Neutrophil (primary cell): ENCODE data around the gene C16orf54.
"Not testable (repeated sequence)": the region's sequence is repeated elsewhere in the genome, so short reads cannot be mapped to it uniquely, and the experiment has no call there.

Experiments used
- H3K27ac ChIP-seq: fragments of 200-600 bp; sonication (generic); 2 replicates; pipeline ENCODE4 v1.5.1; 2016; ENCODE audit warnings: mild to moderate bottlenecking, moderate library complexity
- H3K27me3 ChIP-seq: fragments of 200-600 bp; sonication (generic); 2 replicates; pipeline ENCODE4 v1.6.0; 2016; ENCODE audit warnings: mild to moderate bottlenecking
- H3K36me3 ChIP-seq: fragments of 200-600 bp; sonication (generic); 2 replicates; pipeline ENCODE4 v1.5.1; 2017
- H3K4me1 ChIP-seq, 2 experiments: fragments of 200-600 bp in 1 of 2; sonication (generic) in 1 of 2; 1 replicate in 1 of 2; 2 replicates in 1 of 2; pipeline versions ENCODE4 v1.5.1 to v1.6.1; 2013 to 2016; ENCODE audit warnings: low read depth in 1 of 2, low read length in 1 of 2, mild to moderate bottlenecking in 1 of 2, moderate library complexity in 1 of 2; ENCODE audit not compliant: control insufficient read depth in 1 of 2, insufficient read depth in 1 of 2
- H3K4me3 ChIP-seq, 2 experiments: fragments of 200-600 bp in 1 of 2; sonication (generic) in 1 of 2; 1 replicate in 1 of 2; 2 replicates in 1 of 2; pipeline ENCODE4 v1.5.1; 2013 to 2016; ENCODE audit warnings: low read depth in 1 of 2, low read length in 1 of 2, mild to moderate bottlenecking in 1 of 2, moderate library complexity in 1 of 2
- H3K9me3 ChIP-seq: fragments of 200-600 bp; sonication (generic); 2 replicates; pipeline ENCODE4 v1.5.1; 2016
- TF ChIP-seq, protein P1 (sequence below): fragments of 200-600 bp; sonication (generic); IDR thresholded peaks from 2 replicates; pipeline ENCODE4 v1.5.1; 2016; ENCODE audit warnings: antibody characterized with exemption

Gene C16orf54

DNA sequence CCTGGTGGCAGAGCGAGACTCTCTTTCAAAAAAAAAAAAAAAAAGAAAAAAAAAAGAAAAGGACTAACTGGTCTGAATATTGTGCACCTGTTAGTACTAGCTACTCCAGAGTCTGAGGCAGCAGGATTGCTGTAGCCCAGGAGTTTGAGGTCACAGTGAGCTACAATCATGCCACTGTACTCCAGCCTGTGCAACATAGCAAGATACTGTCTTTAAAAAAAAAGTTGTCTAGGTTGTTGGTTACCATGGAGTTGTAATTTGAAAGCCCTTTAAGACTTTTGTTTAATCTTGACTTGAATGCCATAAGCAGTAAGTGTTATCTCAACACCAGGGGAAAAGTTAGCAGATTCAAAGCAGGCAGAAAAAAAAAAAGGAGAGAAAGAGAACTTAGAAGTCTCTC, 10.9 kb upstream of the C16orf54 start:
- no peaks in the 10 kb centered on the region for H3K36me3 ChIP-seq
- TF ChIP-seq, protein P1, sequence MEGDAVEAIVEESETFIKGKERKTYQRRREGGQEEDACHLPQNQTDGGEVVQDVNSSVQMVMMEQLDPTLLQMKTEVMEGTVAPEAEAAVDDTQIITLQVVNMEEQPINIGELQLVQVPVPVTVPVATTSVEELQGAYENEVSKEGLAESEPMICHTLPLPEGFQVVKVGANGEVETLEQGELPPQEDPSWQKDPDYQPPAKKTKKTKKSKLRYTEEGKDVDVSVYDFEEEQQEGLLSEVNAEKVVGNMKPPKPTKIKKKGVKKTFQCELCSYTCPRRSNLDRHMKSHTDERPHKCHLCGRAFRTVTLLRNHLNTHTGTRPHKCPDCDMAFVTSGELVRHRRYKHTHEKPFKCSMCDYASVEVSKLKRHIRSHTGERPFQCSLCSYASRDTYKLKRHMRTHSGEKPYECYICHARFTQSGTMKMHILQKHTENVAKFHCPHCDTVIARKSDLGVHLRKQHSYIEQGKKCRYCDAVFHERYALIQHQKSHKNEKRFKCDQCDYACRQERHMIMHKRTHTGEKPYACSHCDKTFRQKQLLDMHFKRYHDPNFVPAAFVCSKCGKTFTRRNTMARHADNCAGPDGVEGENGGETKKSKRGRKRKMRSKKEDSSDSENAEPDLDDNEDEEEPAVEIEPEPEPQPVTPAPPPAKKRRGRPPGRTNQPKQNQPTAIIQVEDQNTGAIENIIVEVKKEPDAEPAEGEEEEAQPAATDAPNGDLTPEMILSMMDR: no peak

DNA sequence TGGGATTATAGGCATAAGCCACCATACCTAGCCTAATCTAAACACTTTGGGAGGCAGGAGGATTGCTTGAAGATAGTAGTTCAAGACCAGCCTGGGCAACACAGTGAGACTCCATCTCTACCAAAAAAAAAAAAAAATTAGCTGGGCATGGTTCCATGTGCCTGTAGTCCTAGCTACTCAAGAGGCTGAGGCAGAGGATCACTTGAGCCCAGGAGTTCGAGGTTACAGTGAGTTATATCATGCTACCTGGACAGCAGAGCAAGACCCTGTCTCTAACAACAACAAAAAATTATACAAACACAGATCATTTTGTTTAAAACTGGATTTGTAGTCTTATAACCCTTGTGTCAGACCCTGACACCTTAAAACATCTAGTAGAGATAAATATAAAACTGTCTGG, 7.7 kb upstream of the C16orf54 start:
- H3K27me3 ChIP-seq: no peaks in the 10 kb centered on the region
- peaks cover 21 to 24% of the 10 kb centered on the region in 2 experiments for H3K4me1 ChIP-seq
- no peak overlapping the region for H3K4me3 ChIP-seq
- no peaks in the 10 kb centered on the region for H3K9me3 ChIP-seq
- H3K36me3 ChIP-seq: no peaks in the 10 kb centered on the region
- H3K27ac ChIP-seq: no peak overlapping the region
- TF ChIP-seq, protein P1: no peak

More for the DNA sequence above, 10.9 kb upstream of the C16orf54 start:
- Histone ChIP-seq H3K4me1 (peaks cover 0 to 3% of the 10 kb centered on the region in 2 experiments), H3K27ac (no peak overlapping the region), H3K27me3 (no peaks in the 10 kb centered on the region), H3K9me3 (no peaks in the 10 kb centered on the region), H3K4me3 (no peak overlapping the region)

DNA sequence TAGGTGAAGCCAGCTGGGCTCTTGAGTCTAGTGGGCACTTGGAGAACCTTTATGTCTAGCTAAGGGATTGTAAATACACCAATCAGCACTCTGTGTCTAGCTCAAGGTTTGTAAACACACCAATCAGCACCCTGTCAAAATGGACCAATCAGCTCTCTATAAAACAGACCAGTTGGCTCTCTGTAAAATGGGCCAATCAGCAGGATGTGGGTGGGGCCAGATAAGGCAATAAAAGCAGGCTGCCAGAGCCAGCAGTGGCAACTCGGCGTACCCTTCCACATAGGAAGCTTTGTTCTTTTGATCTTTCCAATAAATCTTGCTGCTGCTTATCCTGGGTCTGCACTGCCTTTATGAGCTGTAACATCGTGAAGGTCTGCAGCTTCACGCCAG, 3.0 kb upstream of the C16orf54 start:
- not testable (repeated sequence) for H3K27me3 ChIP-seq, H3K4me3 ChIP-seq, H3K9me3 ChIP-seq
- peak overlapping the region; percentile 99 for H3K27ac ChIP-seq
- peaks cover 58 to 59% of the 10 kb centered on the region in 2 experiments for H3K4me1 ChIP-seq
- peaks cover 11% of the 10 kb centered on the region for H3K36me3 ChIP-seq

DNA sequence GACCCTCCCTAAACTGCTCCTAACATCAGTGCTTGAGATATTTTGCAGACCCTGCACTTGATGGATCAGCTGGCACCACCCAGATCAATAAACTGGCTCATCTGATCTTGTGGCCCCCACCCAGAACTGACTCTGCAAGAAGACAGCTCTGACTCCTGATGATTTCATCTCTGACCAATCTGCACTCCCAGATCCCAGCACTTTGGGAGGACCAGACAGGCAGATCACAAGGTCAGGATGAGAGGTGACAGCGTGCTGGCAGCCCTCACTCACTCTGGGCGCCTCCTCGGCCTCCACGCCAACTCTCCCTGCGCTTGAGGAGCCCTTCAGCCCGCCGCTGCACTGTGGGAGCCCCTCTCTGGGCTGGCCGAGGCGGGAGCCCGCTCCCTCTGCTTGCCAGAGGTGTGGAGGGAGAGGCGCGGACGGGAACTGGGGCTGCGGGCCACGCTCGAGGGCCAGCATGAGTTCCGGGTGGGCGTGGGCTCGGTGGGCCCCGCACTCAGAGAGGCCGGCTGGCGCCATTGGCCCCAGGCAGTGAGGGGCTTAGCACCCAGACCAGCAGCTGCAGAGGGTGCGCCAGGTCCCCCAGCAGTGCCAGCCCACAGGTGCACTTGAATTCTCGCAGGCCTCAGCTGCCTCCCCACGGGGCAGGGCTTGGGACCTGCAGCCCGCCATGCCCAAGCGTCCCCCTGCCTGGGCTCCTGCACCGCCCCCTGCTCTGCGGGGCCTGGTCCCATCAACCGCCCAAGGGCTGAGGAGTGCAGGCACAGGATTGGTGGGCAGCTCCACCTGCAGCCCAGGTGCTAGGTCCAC, 2.4 kb upstream of the C16orf54 start:
- Histone ChIP-seq H3K4me3 (no peak overlapping the region), H3K9me3 (no peaks in the 10 kb centered on the region), H3K27ac (peak overlapping the region; percentile 99), H3K36me3 (peaks cover 17% of the 10 kb centered on the region), H3K4me1 (peaks cover 64 to 65% of the 10 kb centered on the region in 2 experiments), H3K27me3 (no peaks in the 10 kb centered on the region)
- TF ChIP-seq, protein P1: no peak

DNA sequence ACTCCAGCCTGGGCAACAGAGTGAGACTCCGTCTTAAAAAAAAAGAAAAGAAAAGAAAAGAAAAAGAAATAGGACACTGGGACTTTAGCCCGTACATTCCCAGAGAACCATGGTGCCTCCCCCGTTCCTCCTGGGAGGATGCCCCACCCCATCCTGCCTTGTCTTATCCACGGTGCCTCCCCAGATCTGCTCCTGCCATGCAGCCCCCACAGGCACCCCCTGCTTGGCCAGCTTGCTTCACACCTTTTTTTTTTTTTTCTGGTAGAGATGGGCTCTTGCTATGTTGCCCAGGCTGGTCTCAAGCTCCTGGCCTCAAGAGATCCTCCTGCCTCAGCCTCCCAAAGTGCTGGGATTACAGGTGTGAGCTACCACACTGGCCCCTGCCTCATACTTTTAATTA, 728 bp upstream of the C16orf54 start:
- Histone ChIP-seq H3K4me1 (peaks cover 81% of the 10 kb centered on the region in 2 experiments), H3K27ac (peak overlapping the region; percentile 99)

DNA sequence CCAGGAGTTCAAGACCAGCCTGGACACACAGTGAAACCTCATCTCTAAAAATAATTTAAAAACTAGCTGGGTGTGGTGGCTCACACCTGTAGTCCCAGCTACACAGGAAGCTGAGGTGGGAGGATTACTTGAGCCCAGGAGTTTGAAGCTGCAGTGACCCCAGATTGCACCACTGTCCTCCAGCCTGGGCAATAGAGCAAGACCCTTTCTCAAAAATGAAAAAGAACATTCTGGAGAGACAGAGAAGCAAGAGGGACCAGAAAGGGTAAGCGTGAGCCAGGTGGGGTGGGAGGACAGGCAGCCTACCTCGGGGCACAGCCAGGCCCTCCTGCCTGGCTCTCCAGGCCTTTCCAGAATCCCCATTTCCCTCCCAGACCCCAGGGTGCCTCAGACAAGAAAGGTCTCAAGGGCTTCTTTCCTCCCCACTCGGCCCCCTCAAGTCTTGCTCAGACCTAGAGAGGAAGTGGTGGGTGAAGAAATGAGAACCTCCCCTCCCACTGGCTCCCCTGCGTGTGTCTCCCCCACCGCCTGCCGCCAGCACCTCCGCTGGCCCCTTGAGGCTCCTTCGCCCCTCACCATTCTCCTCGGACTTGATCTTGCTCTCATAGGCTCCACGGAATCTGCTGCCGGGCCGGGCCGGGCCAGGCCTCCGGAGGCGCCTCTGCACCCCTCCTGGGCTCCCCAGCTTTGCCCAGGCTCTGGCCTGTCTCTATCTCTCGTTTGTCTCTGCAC, 503 bp downstream of the C16orf54 start:
- H3K27ac ChIP-seq: peak overlapping the region; percentile 99
- H3K27me3 ChIP-seq: no peaks in the 10 kb centered on the region
- H3K36me3 ChIP-seq: peaks cover 38% of the 10 kb centered on the region
- TF ChIP-seq, protein P1: no peak
- H3K4me1 ChIP-seq: peaks cover 87 to 88% of the 10 kb centered on the region in 2 experiments
- H3K4me3 ChIP-seq: peak overlapping the region; percentile 94 to 100
- H3K9me3 ChIP-seq: no peaks in the 10 kb centered on the region

More for the DNA sequence above, 728 bp upstream of the C16orf54 start:
- H3K9me3 ChIP-seq, H3K27me3 ChIP-seq: not testable (repeated sequence)
- peaks cover 33% of the 10 kb centered on the region for H3K36me3 ChIP-seq
- H3K4me3 ChIP-seq: peak overlapping the region; percentile 94 to 100
